NCI-H82 treated with DMSO at 0.1 percent for 48 hours (cell line): ENCODE measurements around the gene ZNF727.
"Not testable (repeated sequence)": the region's sequence is repeated elsewhere in the genome, so short reads cannot be mapped to it uniquely, and the experiment has no call there.

ENCODE experiments used
- DNase-seq: peaks from one replicate; lab custom pipeline; 2025; ENCODE audit not compliant: unreplicated experiment; lab: John Stamatoyannopoulos, UW

ZNF727 gene

DNA sequence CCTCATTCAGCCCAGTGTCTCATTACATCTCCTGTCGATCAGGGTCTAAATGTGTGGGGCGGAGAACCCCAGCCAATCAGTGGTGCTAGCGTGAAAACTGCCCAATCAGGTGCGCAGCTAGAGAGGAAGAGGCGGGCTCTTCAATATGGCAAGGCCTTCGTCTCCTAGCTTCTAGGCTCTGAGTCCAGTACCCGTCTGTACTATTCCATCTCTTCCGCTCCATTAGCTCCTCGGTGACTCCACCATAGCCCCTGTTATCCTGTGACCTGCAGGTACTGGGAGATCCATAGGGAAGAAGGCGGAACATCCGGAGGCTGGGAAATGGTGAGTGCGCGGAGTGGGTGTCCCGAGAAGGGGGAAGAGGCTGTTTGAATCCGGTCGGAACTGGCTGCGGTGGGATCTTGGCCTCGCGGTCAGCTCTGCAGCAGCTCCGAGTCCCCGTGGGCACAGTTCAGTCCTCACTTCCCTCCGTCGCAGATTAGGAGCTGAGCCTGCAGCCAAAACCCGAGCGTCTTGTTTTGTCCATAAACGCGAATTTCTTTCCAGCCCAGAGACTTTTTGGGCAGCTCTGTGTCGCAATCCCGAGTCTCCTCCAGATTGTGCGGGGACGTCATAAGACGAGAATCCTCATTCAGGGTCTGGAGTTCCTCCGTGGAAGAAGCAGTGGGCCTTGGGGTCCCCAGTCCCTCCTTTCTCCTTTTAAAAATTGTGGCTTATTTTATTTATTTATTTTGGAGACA is at the start of gene ZNF727:
Gene ZNF727, plus strand, starts transcription at position 134 of the 740 bp plus-strand sequence. Its CDS starts 188 bp downstream, at position 322.
- DNase-seq: no peak

DNA sequence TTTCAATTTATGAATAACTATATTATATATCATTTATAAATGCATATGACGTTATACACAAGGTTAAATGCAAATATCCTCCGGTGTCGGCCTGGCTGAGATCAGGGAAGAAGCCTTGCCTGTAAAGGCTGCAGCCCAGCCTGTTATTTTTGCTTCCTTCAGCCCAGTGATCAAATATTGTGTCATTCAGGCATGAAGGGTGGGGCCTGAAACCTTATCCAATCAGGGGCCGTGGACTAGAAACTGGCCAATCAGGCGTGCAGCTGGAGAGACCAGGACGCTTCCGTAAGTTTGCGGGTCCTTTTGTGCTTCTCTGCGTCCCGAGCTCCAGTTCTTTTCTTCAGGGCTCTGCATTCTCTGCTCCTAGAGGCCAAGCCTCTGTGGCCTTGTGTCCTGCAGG is 46.7 kb upstream of the ZNF727 start, which contains the start of gene ZNF722:
Gene ZNF722, plus strand, starts transcription at position 301 of the 400 bp plus-strand sequence. CDS start 113 bp downstream, outside the sequence.
- no peak for DNase-seq

DNA sequence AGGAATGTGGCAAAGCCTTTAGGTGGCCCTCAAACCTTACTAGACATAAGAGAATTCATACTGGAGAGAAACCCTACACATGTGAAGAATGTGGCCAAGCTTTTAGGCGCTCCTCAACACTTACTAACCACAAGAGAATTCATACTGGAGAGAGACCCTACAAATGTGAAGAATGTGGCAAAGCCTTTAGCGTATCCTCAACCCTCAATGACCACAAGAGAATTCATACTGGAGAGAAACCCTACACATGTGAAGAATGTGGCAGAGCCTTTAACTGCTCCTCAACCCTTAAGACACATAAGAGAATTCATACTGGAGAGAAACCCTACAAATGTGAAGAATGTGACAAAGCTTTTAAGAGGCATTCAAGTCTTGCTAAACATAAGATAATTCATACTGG is 29.7 kb upstream of the ZNF727 start:
- DNase-seq: not testable (repeated sequence)

DNA sequence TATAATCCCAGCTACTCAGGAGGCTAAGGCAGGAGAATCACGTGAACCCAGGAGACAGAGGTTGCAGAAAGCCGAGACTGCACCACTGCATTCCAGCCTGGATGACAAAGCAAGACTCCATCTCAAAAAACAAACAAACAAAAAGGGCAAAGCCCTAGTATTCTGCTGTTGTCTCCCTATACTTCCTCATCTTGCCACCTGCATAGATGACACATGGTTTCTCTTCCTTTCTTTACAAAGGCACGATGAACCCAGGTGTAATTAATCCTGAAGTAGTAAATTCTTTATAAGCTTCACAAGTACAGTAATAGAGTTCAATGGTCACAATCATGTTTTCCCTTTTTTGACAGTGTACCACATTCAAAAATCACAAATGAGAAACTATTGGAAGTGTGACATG is 9.8 kb upstream of the ZNF727 start:
- no peak for DNase-seq

DNA sequence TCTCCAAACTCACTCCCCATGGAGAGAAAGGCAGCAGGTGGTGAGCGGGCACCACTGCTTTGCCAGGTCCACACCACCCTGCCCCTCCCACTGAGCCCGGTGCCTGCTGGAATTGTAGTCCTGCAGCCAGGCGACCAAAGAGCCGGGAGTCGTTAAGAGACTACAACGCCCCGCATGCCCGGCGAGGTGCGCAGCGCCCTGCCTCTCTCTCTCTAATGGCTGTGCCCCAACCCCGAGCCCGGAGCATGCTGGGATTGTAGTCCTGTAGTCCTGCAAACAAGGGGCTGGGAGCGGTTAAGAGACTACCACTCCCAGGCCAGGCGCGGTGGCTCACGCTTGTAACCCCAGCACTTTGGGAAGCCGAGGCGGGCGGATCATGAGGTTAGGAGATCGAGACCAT is 8.1 kb upstream of the ZNF727 start:
- DNase-seq: no peak

DNA sequence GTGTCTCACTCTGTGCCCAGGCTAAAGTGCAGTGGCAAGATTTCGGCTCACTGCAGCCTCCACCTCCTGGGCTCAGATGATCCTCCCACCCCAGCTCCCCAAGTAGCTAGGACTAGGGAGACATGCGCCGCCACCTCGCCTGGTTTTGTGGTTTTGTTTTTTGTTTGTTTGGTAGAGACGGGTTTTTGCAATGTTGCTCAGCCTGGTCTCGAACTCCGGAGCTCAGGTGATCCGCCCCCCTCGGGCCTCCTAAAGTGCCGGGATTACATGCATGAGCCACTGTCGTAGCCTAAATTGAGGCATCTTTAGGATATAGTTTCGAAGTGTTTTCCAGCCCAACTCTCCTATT is 781 bp downstream of the ZNF727 start:
- no peak for DNase-seq

DNA sequence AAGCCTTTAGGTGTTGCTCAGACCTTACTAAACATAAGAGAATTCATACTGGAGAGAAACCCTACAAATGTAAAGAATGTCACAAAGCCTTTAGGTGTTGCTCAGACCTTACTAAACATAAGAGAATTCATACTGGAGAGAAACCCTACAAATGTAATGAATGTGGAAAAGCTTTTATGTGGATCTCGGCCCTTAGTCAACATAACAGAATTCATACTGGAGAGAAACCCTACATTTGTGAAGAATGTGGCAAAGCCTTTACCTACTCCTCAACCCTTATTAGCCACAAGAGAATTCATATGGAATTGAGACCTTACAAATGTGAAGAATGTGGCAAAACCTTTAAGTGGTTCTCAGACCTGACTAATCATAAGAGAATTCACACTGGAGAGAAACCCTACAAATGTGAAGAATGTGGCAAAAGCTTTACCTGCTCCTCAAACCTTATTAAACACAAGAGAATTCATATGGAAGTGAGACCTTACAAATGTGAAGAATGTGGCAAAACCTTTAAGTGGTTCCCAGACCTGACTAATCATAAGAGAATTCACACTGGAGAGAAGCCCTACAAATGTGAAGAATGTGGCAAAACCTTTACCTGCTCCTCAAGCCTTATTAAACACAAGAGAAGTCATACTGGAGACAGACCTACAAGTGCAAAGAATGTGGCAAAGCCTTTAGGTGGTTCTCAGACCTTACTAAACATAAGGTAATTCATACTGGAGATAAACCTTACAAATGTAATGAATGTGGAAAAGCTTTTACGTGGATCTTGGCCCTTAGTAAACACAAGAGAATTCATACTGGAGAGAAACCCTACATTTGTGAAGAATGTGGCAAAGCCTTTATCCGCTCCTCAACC is 32.8 kb downstream of the ZNF727 start:
- not testable (repeated sequence) for DNase-seq

DNA sequence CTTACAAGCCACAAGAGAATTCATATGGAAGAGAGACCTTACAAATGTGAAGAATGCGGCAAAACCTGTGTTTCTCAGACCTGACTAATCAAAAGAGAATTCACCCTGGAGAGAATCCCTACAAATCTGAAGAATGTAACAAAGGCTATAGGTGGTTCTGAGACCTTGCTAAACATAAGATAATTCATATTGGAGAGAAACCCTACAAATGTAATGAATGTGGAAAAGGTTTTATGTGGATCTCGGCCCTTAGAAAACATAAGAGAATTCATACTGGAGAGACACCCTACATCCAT is 33.4 kb downstream of the ZNF727 start:
- no peak for DNase-seq

DNA sequence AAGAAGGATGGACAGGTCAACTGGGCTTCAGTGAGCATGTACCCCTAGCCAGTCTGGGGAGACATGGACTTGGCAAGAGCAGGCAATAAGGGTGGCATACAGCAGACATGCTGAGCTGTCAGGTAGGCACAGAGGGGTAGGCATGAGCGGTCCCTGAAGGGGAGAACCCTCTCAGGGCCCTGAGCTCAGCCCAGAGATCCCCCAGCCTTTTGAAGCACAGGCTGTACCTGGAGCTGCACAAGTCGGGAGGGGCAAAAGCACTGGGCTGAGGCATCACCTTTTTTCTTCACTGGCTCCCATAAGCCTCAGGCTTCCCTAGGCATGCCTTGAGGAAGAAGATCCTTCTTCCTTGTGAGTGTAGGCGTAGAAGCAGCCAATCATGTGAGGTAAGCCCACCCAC is 42.3 kb downstream of the ZNF727 start:
- no peak for DNase-seq

DNA sequence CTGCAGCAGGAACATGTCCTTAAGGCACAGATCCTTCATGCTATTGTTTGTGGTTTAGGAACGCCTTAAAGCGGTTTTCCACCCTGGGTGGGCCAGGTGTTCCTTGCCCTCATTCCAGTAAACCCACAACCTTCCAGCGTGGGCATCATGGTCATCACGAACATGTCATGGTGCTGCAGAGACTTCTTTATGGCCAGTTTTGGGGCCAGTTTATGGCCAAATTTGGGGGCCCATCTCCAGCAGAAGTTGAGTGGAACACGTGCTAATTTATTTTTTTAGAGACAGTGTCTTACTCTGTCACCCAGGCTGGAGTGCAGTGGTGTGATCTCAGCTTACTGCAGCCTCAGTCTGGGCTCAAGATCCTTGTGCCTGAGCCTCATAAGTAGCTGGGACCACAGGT is 43.6 kb downstream of the ZNF727 start:
- not testable (repeated sequence) for DNase-seq
